ENCODE measurements around the gene FGF14.
"Not testable (repeated sequence)": the region's sequence is repeated elsewhere in the genome, so short reads cannot be mapped to it uniquely, and the experiment has no call there.

Gene FGF14

GRCh38 chr13:102187313-102187712 lies 214.5 kb downstream of the FGF14 start:
- no peak for DNase-seq

GRCh38 chr13:102185375-102185984 lies 216.4 kb downstream of the FGF14 start:
- no peak for DNase-seq

- DNase-seq = no peak
These were observed 218.2 kb downstream of the FGF14 start for GRCh38 chr13:102183509-102184182.

GRCh38 chr13:102182170-102182569 lies 219.7 kb downstream of the FGF14 start:
- no peak for DNase-seq

- no peak for DNase-seq
These were observed 224.4 kb downstream of the FGF14 start for GRCh38 chr13:102177431-102177830.

- no peak for DNase-seq
These were observed 225.0 kb downstream of the FGF14 start for GRCh38 chr13:102176846-102177245.

- no peak for DNase-seq
These were observed 229.4 kb downstream of the FGF14 start for GRCh38 chr13:102172406-102172805.

GRCh38 chr13:102170305-102170704 lies 231.5 kb downstream of the FGF14 start:
- no peak for DNase-seq

GRCh38 chr13:102169471-102170015 lies 232.3 kb downstream of the FGF14 start:
- DNase-seq = no peak

- no peak for DNase-seq
These were observed 249.1 kb downstream of the FGF14 start for GRCh38 chr13:102152790-102153189.

- no peak for DNase-seq
These were observed 254.5 kb downstream of the FGF14 start for GRCh38 chr13:102147353-102147752.

- no peak for DNase-seq
These were observed 256.1 kb downstream of the FGF14 start for GRCh38 chr13:102145750-102146149.

- DNase-seq = no peak
These were observed 259.4 kb downstream of the FGF14 start for GRCh38 chr13:102142473-102142826.

GRCh38 chr13:102141625-102142472 lies 260.0 kb downstream of the FGF14 start:
- DNase-seq = no peak

GRCh38 chr13:102139626-102140025 lies 262.2 kb downstream of the FGF14 start:
- DNase-seq = no peak

- DNase-seq = no peak
These were observed 263.1 kb downstream of the FGF14 start for GRCh38 chr13:102138635-102139190.

GRCh38 chr13:102137904-102138303 lies 263.9 kb downstream of the FGF14 start:
- not testable (repeated sequence) for DNase-seq

GRCh38 chr13:102136735-102137296 lies 265.0 kb downstream of the FGF14 start:
- DNase-seq = no peak

- no peak for DNase-seq
These were observed 269.0 kb downstream of the FGF14 start for GRCh38 chr13:102132777-102133295.

GRCh38 chr13:102131246-102131645 lies 270.6 kb downstream of the FGF14 start:
- no peak for DNase-seq

GRCh38 chr13:102128216-102128810 lies 273.5 kb downstream of the FGF14 start:
- DNase-seq = no peak

GRCh38 chr13:102127153-102127552 lies 274.7 kb downstream of the FGF14 start:
- no peak for DNase-seq

Data from effector CD8-positive, alpha-beta T cell (primary cell).